Esophagus mucosa (tissue), 1 donor: ENCODE measurements around the gene COL2A1. TPM values are rescaled to one million over a fixed set of nuclear protein-coding genes. Genes with fewer than 3 reads are reported as not detected.

Experiments
- ATAC-seq: fragments of 200-7000 bp; cut with Tn5 transposase; one replicate; pipeline ENCODE4 v1.9.1; 2020
- total RNA-seq: library from RNA; stranded (reverse); gene quantifications from one replicate; pipeline ENCODE4 v1.2.4, GENCODE V29; 2023
- donor health status: DM: yes; HTN: yes; CAD: no.

The COL2A1 gene
- total RNA-seq, 1 donor from 2014 or later = not detected

GRCh38 chr12:48029491-48030172 lies 25.4 kb upstream of the COL2A1 start:
- ATAC-seq = no peak

GRCh38 chr12:48028541-48029431 lies 24.5 kb upstream of the COL2A1 start:
- ATAC-seq = no peak

- no peak for ATAC-seq
These were observed 23.1 kb upstream of the COL2A1 start for GRCh38 chr12:48027183-48028002.

- no peak for ATAC-seq
These were observed 22.0 kb upstream of the COL2A1 start for GRCh38 chr12:48026060-48026827.

GRCh38 chr12:48025281-48025680 lies 21.0 kb upstream of the COL2A1 start:
- no peak for ATAC-seq

GRCh38 chr12:48024735-48025134 lies 20.5 kb upstream of the COL2A1 start:
- ATAC-seq = no peak

GRCh38 chr12:48023386-48023785 lies 19.1 kb upstream of the COL2A1 start:
- no peak for ATAC-seq

GRCh38 chr12:48022676-48023385 lies 18.6 kb upstream of the COL2A1 start:
- no peak for ATAC-seq

- ATAC-seq = no peak
These were observed 17.9 kb upstream of the COL2A1 start for GRCh38 chr12:48022180-48022521.

- ATAC-seq = no peak
These were observed 17.4 kb upstream of the COL2A1 start for GRCh38 chr12:48021485-48022179.

DNA sequence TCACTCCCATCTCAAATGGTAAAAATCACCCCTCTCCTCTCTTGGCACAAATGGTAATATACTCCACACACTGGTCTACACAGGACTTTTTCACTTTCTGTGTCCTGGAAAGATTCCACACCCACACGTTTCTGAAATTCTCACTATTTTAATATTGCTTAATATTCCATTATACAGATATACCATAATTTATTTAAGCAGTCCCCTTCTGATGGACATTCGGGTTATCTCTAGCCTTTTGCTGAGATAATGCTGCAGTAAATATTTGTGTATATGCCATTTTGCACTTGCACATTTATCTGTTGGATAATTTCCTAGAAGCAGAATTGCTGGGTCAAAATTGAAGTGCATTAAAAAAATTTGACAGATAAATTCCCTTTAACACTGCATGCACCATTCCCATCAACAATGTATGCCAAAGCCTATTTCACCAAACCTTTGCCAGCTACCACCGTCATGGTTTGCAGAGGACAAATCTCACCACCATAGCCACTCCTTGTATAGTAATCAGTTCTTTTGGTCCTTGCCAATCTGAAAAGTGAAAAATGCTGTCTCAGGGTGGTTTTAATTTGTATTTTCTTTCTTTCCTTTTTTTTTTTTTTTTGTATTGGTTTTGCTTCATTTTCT lies 15.5 kb upstream of the COL2A1 start:
- ATAC-seq = no peak

- ATAC-seq = no peak
These were observed 14.3 kb upstream of the COL2A1 start for GRCh38 chr12:48018618-48018995.

DNA sequence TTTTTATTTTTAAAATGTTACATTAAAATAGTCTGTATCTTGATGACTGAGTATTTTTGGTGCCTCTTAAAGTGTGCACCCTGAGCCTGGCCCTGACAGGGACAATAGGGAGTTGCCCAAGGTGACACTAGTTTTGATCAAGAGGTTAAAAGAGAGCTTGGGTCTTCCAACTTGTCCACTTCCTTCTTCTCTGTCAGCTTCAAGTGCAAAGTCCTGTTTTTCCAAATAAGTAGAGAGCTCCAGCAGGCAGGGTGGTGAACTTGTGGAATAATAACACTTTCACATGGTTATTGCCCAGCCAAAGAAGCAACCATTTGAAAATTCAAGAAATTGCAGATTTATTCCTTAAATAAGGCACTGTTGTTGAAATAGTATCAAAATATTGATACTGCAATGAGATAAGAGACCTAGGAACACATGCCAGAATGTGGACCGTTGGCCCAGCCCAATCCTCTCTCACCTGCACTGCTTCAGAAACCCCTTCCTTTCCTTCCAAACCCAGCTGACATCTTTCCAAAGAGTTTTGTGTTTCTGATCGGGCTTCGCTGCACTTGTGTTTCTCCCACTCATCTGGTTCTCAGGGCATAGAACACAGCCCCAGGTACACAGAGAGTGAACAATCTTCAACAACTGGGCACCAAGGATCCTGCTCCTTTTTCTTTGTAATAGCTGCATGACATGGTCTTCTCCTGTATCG lies 13.8 kb upstream of the COL2A1 start:
- no peak for ATAC-seq

DNA sequence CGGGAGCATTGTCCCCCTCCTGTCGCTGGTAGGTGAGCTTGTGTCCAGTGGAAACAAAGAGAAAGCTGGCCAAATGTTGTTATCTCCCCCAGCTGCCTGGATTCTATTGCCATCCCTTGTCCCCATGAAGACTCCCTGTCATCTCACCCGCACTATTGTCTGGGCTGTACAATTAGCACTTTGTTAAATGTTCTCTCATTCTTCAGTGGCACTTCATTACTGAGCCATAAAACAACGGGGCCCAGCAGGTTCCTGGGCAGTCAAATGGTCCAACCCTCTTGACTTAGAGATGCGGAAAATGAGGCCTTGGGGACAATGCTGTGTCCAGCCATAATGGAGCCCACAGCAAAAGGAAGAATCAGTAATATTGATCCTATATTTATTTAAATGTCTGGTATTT lies 13.2 kb upstream of the COL2A1 start:
- no peak for ATAC-seq

DNA sequence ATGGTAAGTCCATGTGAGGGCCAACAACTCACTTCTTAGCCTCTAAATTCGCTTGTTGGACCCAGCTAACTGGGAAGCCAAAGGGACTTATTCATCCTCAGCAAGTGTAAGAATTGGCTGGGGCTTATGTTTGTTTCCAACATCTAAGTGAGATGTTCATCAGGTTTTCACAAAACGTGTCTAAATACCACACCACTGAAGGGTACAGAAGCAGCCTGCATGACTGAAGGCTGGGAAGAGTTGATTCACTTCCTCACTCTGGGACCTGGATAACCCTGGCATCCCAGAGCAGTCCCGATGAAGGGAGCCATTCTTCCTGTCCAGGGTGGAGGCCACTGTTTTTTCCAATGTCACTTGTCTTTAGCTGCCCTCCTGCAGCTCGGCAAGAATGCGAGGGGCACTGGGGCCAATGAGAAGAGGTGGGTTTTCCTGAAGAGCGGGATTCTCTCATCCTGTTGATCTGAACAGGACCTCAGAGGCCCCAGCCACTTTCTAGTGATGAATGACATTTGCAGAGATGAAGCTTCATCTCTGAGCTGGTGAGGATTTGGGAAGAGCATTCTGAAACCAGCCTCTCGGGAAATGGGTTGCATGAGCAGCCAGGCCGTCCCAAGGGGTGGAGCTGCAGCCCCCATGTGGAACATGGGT lies 12.2 kb upstream of the COL2A1 start:
- no peak for ATAC-seq

DNA sequence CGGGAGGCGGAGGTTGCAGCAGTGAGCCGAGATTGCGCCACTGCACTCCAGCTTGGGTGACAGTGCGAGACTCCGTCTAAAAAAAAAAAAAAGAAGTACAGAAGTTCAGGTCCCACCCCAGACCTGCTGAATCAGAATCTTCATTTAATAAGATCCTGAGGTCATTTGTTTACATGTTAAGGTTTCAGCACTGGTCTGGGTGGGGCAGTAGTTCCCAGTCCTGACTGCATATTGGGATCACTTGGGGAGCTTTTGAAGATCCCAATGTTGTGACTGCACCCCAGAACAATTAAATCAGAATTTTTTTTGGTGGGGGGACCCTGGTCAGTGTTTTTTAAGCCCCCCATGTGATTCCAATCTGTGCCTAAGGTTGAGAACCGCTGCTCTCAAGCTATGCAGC lies 11.7 kb upstream of the COL2A1 start:
- no peak for ATAC-seq

DNA sequence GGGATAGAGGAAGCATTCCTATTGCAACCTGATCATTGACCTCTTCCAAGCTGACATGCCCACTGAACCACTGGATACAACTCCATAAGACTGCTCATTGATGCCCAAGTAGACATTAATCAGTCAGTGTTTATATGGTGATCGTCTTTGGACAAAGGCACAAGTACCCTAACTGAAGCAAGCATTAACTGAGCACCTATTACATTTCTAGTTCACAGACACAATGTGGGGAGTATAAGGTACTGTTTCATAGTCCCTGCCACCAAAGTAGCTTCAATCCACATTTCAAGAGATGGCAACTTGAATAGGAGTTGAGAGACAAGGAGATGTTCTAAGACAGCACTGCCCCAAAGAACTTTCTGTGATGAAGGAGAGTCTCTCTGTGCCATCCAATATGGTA lies 10.9 kb upstream of the COL2A1 start:
- no peak for ATAC-seq

DNA sequence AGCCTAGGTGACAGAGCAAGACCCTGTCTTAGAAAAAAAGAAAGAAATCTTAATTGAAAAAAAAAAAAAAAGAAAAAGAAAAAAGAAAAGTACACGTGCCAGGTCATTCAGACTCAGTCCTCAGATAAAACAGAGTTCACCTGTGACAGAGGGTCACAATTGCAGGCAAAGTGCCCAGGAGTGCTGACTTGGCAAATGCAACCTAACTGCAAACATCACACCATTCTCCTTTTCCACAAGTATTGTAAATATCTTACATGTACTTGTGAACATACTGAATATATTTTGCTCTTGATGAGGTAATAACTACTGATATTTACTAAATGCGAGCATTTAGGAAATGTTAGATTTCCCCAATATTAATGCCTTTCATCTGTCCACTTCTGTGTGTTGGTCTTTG lies 9.0 kb upstream of the COL2A1 start:
- no peak for ATAC-seq

- ATAC-seq = no peak
These were observed 7.8 kb upstream of the COL2A1 start for GRCh38 chr12:48012070-48012469.
